HCT116 (cell line): Measurements from ENCODE around the gene GRAMD1C. TPM values are rescaled to one million over a fixed set of nuclear protein-coding genes. Genes with fewer than 3 reads are reported as not detected.

Source experiments
- ATAC-seq: fragments of 200-7000 bp; cut with Tn5 transposase; 2 replicates; pipeline ENCODE4 v1.9.1; 2020; ENCODE audit warnings: mild to moderate bottlenecking, moderate library complexity
- BruUV-seq: library from RNA; stranded (reverse); fragments of 400-500 nt; replicated peaks from 2 replicates; lab custom pipeline; 2021; lab: Mats Ljungman, UMichigan
- CTCF ChIA-PET: fragments of 300-600 bp; sonication (Branson Sonifier 250); formaldehyde crosslinking; loops from one replicate; lab custom pipeline; 2021; ENCODE audit warnings: antibody characterized with exemption; lab: Charles Lee
- POLR2A ChIA-PET: fragments of 300-600, 350-600 bp; sonication (Branson Sonifier 250); formaldehyde crosslinking; loops from one replicate; lab custom pipeline; 2021; ENCODE audit warnings: antibody characterized with exemption; lab: Charles Lee
- RAD21 ChIA-PET, 2 experiments: fragments of 300-600 bp; sonication (Branson Sonifier 250); formaldehyde crosslinking; loops; one replicate each; lab custom pipeline; 2023; ENCODE audit warnings: low total read pairs in 2 of 2; ENCODE audit not compliant: uncharacterized antibody in 2 of 2, unreplicated experiment in 2 of 2, low non-redundant PET in 1 of 2; lab: Charles Lee
- DNase-seq: peaks from one replicate; pipeline ENCODE4 v3.0.0-alpha.2; 2010; ENCODE audit warnings: low read depth, low spot score
- H2AFZ ChIP-seq: fragments of 200-600 bp; shearing (Covaris generic), sonication (generic); 2 replicates; pipeline ENCODE4 v1.6.1; 2017; ENCODE audit warnings: low read depth, mixed run types, mixed read lengths, antibody characterized with exemption, low read length; ENCODE audit not compliant: poor library complexity, severe bottlenecking
- H3K27ac ChIP-seq: 2 replicates; pipeline ENCODE4 v1.5.1; 2012; ENCODE audit warnings: low read depth, low read length
- H3K27me3 ChIP-seq: fragments of 200-600 bp; sonication (generic); 2 replicates; pipeline ENCODE4 v1.6.1; 2016; ENCODE audit warnings: mixed run types, low read length, mixed read lengths; ENCODE audit not compliant: insufficient read depth
- H3K36me3 ChIP-seq, 2 experiments: fragments of 200-500 bp in 1 of 2; fragments of 200-600 bp in 1 of 2; sonication (Bioruptor generic) in 1 of 2; sonication (generic) in 1 of 2; 2 replicates each; pipeline versions ENCODE4 v1.5.1 to v1.6.1; 2014 to 2016; ENCODE audit warnings: low read length in 2 of 2, inconsistent platforms in 1 of 2, mixed read lengths in 1 of 2, mixed run types in 1 of 2; ENCODE audit not compliant: insufficient read depth in 2 of 2, control insufficient read depth in 1 of 2
- H3K4me1 ChIP-seq, 2 experiments: fragments of 200-600 bp in 1 of 2; sonication (generic) in 1 of 2; 2 replicates each; pipeline versions ENCODE4 v1.5.1 to v1.6.1; 2012 to 2017; ENCODE audit warnings: low read length in 2 of 2, inconsistent platforms in 1 of 2, mild to moderate bottlenecking in 1 of 2, mixed read lengths in 1 of 2, mixed run types in 1 of 2, moderate library complexity in 1 of 2; ENCODE audit not compliant: insufficient read depth in 2 of 2, control insufficient read depth in 1 of 2
- H3K4me2 ChIP-seq: fragments of 200-600 bp; sonication (generic); 2 replicates; pipeline ENCODE4 v1.6.1; 2017; ENCODE audit warnings: mixed run types, low read length, mixed read lengths
- H3K4me3 ChIP-seq, 2 experiments: fragments of 200-600 bp in 1 of 2; sonication (generic) in 1 of 2; replicated peaks in 1 of 2; 2 replicates each; pipeline ENCODE4 v1.5.1; 2011 to 2016; ENCODE audit warnings: low read length in 2 of 2, control low read depth in 1 of 2, low read depth in 1 of 2, mild to moderate bottlenecking in 1 of 2, mixed read lengths in 1 of 2, mixed run types in 1 of 2
- H3K79me2 ChIP-seq: fragments of 200-600 bp; sonication (generic); 2 replicates; pipeline ENCODE4 v1.6.1; 2017; ENCODE audit warnings: mild to moderate bottlenecking, mixed run types, low read length, moderate library complexity, mixed read lengths; ENCODE audit not compliant: insufficient read depth
- H3K9ac ChIP-seq: fragments of 200-600 bp; sonication (generic); 2 replicates; pipeline ENCODE4 v1.6.1; 2016; ENCODE audit warnings: low read length, mixed read lengths
- H3K9me2 ChIP-seq: fragments of 200-600 bp; sonication (generic), shearing (Covaris generic); 2 replicates; pipeline ENCODE4 v1.6.1; 2017; ENCODE audit warnings: mixed run types, mild to moderate bottlenecking, moderate library complexity; ENCODE audit not compliant: insufficient read depth
- H3K9me3 ChIP-seq, 2 experiments: fragments of 200-500 bp in 1 of 2; fragments of 200-600 bp in 1 of 2; sonication (Bioruptor generic) in 1 of 2; sonication (generic) in 1 of 2; 2 replicates each; pipeline ENCODE4 v1.6.1; 2014 to 2017; ENCODE audit warnings: low read length in 2 of 2, mixed read lengths in 2 of 2, inconsistent platforms in 1 of 2, low read depth in 1 of 2, mild to moderate bottlenecking in 1 of 2, mixed run types in 1 of 2, moderate library complexity in 1 of 2; ENCODE audit not compliant: control insufficient read depth in 1 of 2, insufficient read depth in 1 of 2
- H4K20me1 ChIP-seq: fragments of 200-600 bp; sonication (generic), shearing (Covaris generic); 2 replicates; pipeline ENCODE4 v1.6.1; 2017; ENCODE audit warnings: mixed run types, mild to moderate bottlenecking, moderate library complexity; ENCODE audit not compliant: insufficient read depth
- ATF3 ChIP-seq: IDR thresholded peaks from 2 replicates; pipeline ENCODE4 v1.6.1; 2012
- CBX3 ChIP-seq: IDR thresholded peaks from 2 replicates; pipeline ENCODE4 v1.6.1; 2012; ENCODE audit warnings: low read depth
- CEBPB ChIP-seq: IDR thresholded peaks from 2 replicates; pipeline ENCODE4 v1.6.1; 2012; ENCODE audit warnings: low read depth
- ELF1 ChIP-seq: IDR thresholded peaks from 2 replicates; pipeline ENCODE4 v1.6.1; 2012; ENCODE audit warnings: low read depth, borderline replicate concordance
- EZH2 ChIP-seq: fragments of 200-600 bp; sonication (generic); IDR thresholded peaks from 2 replicates; pipeline ENCODE4 v1.6.1; 2017; ENCODE audit warnings: antibody characterized with exemption, mixed run types
- EZH2phosphoT487 ChIP-seq: fragments of 200-600 bp; IDR thresholded peaks from 2 replicates; pipeline ENCODE4 v1.6.1; 2018; ENCODE audit warnings: antibody characterized with exemption, borderline replicate concordance
- FOSL1 ChIP-seq: IDR thresholded peaks from 2 replicates; pipeline ENCODE4 v1.6.1; 2012; ENCODE audit warnings: low read depth
- POLR2A ChIP-seq: IDR thresholded peaks from 2 replicates; pipeline ENCODE4 v1.7.0; 2011; ENCODE audit warnings: borderline replicate concordance; ENCODE audit not compliant: insufficient read depth, insufficient read length; ENCODE audit errors: extremely low read depth
- POLR2AphosphoS5 ChIP-seq: IDR thresholded peaks from 2 replicates; pipeline ENCODE4 v1.6.1; 2011; ENCODE audit warnings: mild to moderate bottlenecking, low read depth, low read length, moderate library complexity
- RAD21 ChIP-seq: IDR thresholded peaks from 2 replicates; pipeline ENCODE4 v1.6.1; 2012; ENCODE audit warnings: low read depth, mild to moderate bottlenecking
- REST ChIP-seq: IDR thresholded peaks from 2 replicates; pipeline ENCODE4 v1.6.1; 2012; ENCODE audit warnings: low read depth
- SIN3A ChIP-seq: IDR thresholded peaks from 2 replicates; pipeline ENCODE4 v1.6.1; 2012; ENCODE audit warnings: low read depth
- SRF ChIP-seq: IDR thresholded peaks from 2 replicates; pipeline ENCODE4 v1.6.1; 2012; ENCODE audit warnings: low read depth
- TCF7L2 ChIP-seq: IDR thresholded peaks from 2 replicates; pipeline ENCODE4 v1.7.0; 2011; ENCODE audit warnings: borderline replicate concordance, inconsistent platforms; ENCODE audit not compliant: insufficient read depth, insufficient read length; ENCODE audit errors: extremely low read depth
- ZBTB33 ChIP-seq: IDR thresholded peaks from 2 replicates; pipeline ENCODE4 v1.6.1; 2011; ENCODE audit warnings: mild to moderate bottlenecking, low read length, moderate library complexity; ENCODE audit not compliant: insufficient replicate concordance; ENCODE audit errors: extremely low read depth
- intact Hi-C: fragments of 100-400 bp; cut with micrococcal nuclease; formaldehyde crosslinking; loops from 2 replicates; pipeline ENCODE4 v1.10.0; 2022
- total RNA-seq: library from RNA; stranded (reverse); gene quantifications from one replicate; pipeline ENCODE4 v1.2.1, GENCODE V29; 2021; ENCODE audit not compliant: unreplicated experiment

The GRAMD1C gene
- total RNA-seq, 1 experiment from 2014 or later, result 7.9 TPM

GRCh38 chr3:113804661-113805060 lies 33.9 kb upstream of the GRAMD1C start:
- no TSS peak for BruUV-seq
- H3K9me2 ChIP-seq, result no peaks in the 10 kb centered on the region
- H3K27ac ChIP-seq, result no peak overlapping the region
- ATAC-seq, result no peak
- RAD21 ChIA-PET, result no interaction called here
- no peak overlapping the region for H3K4me3 ChIP-seq
- CTCF ChIA-PET, result no interaction called here
- no peak overlapping the region for H2AFZ ChIP-seq
- H3K9ac ChIP-seq, result no peak overlapping the region
- no peaks in the 10 kb centered on the region for H3K9me3 ChIP-seq
- POLR2A ChIA-PET, result no interaction called here
- no peaks in the 10 kb centered on the region for H3K79me2 ChIP-seq
- no peaks in the 10 kb centered on the region for H3K27me3 ChIP-seq
- DNase-seq, result no peak
- H3K4me1 ChIP-seq, result no peaks in the 10 kb centered on the region
- H3K4me2 ChIP-seq, result no peak overlapping the region
- TF ChIP-seq POLR2AphosphoS5 (no peak), ELF1 (no peak), ATF3 (no peak), REST (no peak), EZH2 (no peak), EZH2phosphoT487 (no peak), CEBPB (no peak), ZBTB33 (no peak), SRF (no peak), TCF7L2 (no peak), POLR2A (no peak), RAD21 (no peak), CBX3 (no peak), FOSL1 (no peak), SIN3A (no peak)
- no peaks in the 10 kb centered on the region for H4K20me1 ChIP-seq
- intact Hi-C loops, result no loop called here
- H3K36me3 ChIP-seq, result peaks cover 0 to 8% of the 10 kb centered on the region in 2 experiments; a peak in 1 of 4 replicates
